Islet of Langerhans (tissue), 1 donor: ENCODE results near the gene LIMS1.
"Not testable (repeated sequence)": the region's sequence is repeated elsewhere in the genome, so short reads cannot be mapped to it uniquely, and the experiment has no call there.

Source experiments
- FAIRE-seq: peaks from one replicate; lab custom pipeline; 2011; peaks lifted over from hg19 to GRCh38; lab: Jason Lieb, UNC

The LIMS1 gene

GRCh38 chr2:108552566-108552965, 18.3 kb downstream of the LIMS1 start:
- no peak for FAIRE-seq

GRCh38 chr2:108553209-108553919, 19.1 kb downstream of the LIMS1 start:
- FAIRE-seq: no peak

- no peak for FAIRE-seq
These were observed 20.3 kb downstream of the LIMS1 start for GRCh38 chr2:108554528-108554927.

- FAIRE-seq: no peak
These were observed 21.3 kb downstream of the LIMS1 start for GRCh38 chr2:108555572-108555971.

GRCh38 chr2:108556581-108556980, 22.3 kb downstream of the LIMS1 start:
- not testable (repeated sequence) for FAIRE-seq

- FAIRE-seq: no peak
These were observed 26.1 kb downstream of the LIMS1 start for GRCh38 chr2:108560241-108560811.

GRCh38 chr2:108560895-108561530, 26.7 kb downstream of the LIMS1 start:
- FAIRE-seq: no peak

- no peak for FAIRE-seq
These were observed 28.0 kb downstream of the LIMS1 start for GRCh38 chr2:108562274-108562673.

- FAIRE-seq: no peak
These were observed 30.2 kb downstream of the LIMS1 start for GRCh38 chr2:108564510-108564909.

GRCh38 chr2:108565778-108566375, 31.6 kb downstream of the LIMS1 start:
- FAIRE-seq: no peak

GRCh38 chr2:108570416-108570815, 36.1 kb downstream of the LIMS1 start:
- FAIRE-seq: no peak

GRCh38 chr2:108571286-108571685, 37.0 kb downstream of the LIMS1 start:
- FAIRE-seq: no peak

GRCh38 chr2:108573061-108573460, 38.8 kb downstream of the LIMS1 start:
- no peak for FAIRE-seq

- no peak for FAIRE-seq
These were observed 40.1 kb downstream of the LIMS1 start for GRCh38 chr2:108574332-108574731.

- FAIRE-seq: no peak
These were observed 41.1 kb downstream of the LIMS1 start for GRCh38 chr2:108575132-108575966.

- FAIRE-seq: no peak
These were observed 42.8 kb downstream of the LIMS1 start for GRCh38 chr2:108577099-108577498.

GRCh38 chr2:108579623-108580022, 45.4 kb downstream of the LIMS1 start:
- no peak for FAIRE-seq

- no peak for FAIRE-seq
These were observed 45.8 kb downstream of the LIMS1 start for GRCh38 chr2:108580050-108580449.

- FAIRE-seq: peak; percentile 87
These were observed 49.7 kb downstream of the LIMS1 start for GRCh38 chr2:108583903-108584520.

GRCh38 chr2:108585436-108585835, 51.2 kb downstream of the LIMS1 start:
- FAIRE-seq: no peak

- no peak for FAIRE-seq
These were observed 51.8 kb downstream of the LIMS1 start for GRCh38 chr2:108586116-108586515.

GRCh38 chr2:108586631-108587030, 52.4 kb downstream of the LIMS1 start:
- no peak for FAIRE-seq
